G401.6 (cell line): Measurements from ENCODE around the gene MTTP.

Experiments
- FAIRE-seq: peaks from 2 replicates; lab custom pipeline; 2012; peaks lifted over from hg19 to GRCh38; lab: Jason Lieb, UNC

The MTTP gene

GRCh38 chr4:99670409-99671073, 95.9 kb downstream of the MTTP start:
- no peak for FAIRE-seq
